ENCODE results near the gene OR6C2.
"Not testable (repeated sequence)": the region's sequence is repeated elsewhere in the genome, so short reads cannot be mapped to it uniquely, and the experiment has no call there.

The OR6C2 gene

GRCh38 chr12:55467836-55468235 lies 24.0 kb downstream of the OR6C2 start:
- TF ChIP-seq CTCF (conservative IDR thresholded peaks at IDR 0.05; ENCODE audit: low read length), result no peak
- no peak for DNase-seq (ENCODE audit: low read depth)
- H3K4me3 ChIP-seq (ENCODE audit: low read length), result no peak overlapping the region

- DNase-seq (ENCODE audit: low read depth), result no peak
- no peak overlapping the region for H3K4me3 ChIP-seq (ENCODE audit: low read length)
Observed at GRCh38 chr12:55469291-55469690, 25.4 kb downstream of the OR6C2 start.

GRCh38 chr12:55470088-55470829 lies 26.4 kb downstream of the OR6C2 start, which contains the start of gene OR6C70:
OR6C70 (minus strand) TSS chr12:55470138; CDS start chr12:55470138, 0 bp downstream.
- no peak within 1 kb of the TSS for H3K4me3 ChIP-seq (ENCODE audit: low read length)
- no peak for DNase-seq (ENCODE audit: low read depth)
- TF ChIP-seq CTCF (conservative IDR thresholded peaks at IDR 0.05; ENCODE audit: low read length), result no peak

More at GRCh38 chr12:55469291-55469690, 25.4 kb downstream of the OR6C2 start:
- no peak for TF ChIP-seq CTCF (conservative IDR thresholded peaks at IDR 0.05; ENCODE audit: low read length)

- DNase-seq (ENCODE audit: low read depth), result no peak
- no peak overlapping the region for H3K4me3 ChIP-seq (ENCODE audit: low read length)
- no peak for TF ChIP-seq CTCF (conservative IDR thresholded peaks at IDR 0.05; ENCODE audit: low read length)
Observed at GRCh38 chr12:55472264-55472663, 28.4 kb downstream of the OR6C2 start.

- not testable (repeated sequence) for H3K4me3 ChIP-seq (ENCODE audit: low read length); DNase-seq (ENCODE audit: low read depth)
Observed at GRCh38 chr12:55479136-55479535, 35.3 kb downstream of the OR6C2 start.

- not testable (repeated sequence) for DNase-seq (ENCODE audit: low read depth); H3K4me3 ChIP-seq (ENCODE audit: low read length)
Observed at GRCh38 chr12:55484284-55484683, 40.4 kb downstream of the OR6C2 start.

GRCh38 chr12:55492078-55492477 lies 48.2 kb downstream of the OR6C2 start, which contains the start of gene OR6C68:
OR6C68 (plus strand) TSS chr12:55492378; CDS start chr12:55492378, 0 bp downstream.
- TF ChIP-seq CTCF (conservative IDR thresholded peaks at IDR 0.05; ENCODE audit: low read length), result no peak
- no peak for DNase-seq (ENCODE audit: low read depth)
- no peak within 1 kb of the TSS for H3K4me3 ChIP-seq (ENCODE audit: low read length)

GRCh38 chr12:55495490-55495889 lies 51.6 kb downstream of the OR6C2 start:
- no peak for TF ChIP-seq CTCF (conservative IDR thresholded peaks at IDR 0.05; ENCODE audit: low read length)
- no peak for DNase-seq (ENCODE audit: low read depth)
- no peak overlapping the region for H3K4me3 ChIP-seq (ENCODE audit: low read length)
